HepG2 (cell line): Measurements from ENCODE around the gene COL4A3. TPM values are rescaled to one million over a fixed set of nuclear protein-coding genes. Genes with fewer than 3 reads are reported as not detected.

ENCODE experiments used
- CBFB ChIP-seq: sonication (generic); formaldehyde crosslinking; IDR thresholded peaks from 2 replicates; pipeline ENCODE4 v1.4.0; 2020; ENCODE audit warnings: missing genetic modification reagents
- FOXA3 ChIP-seq: IDR thresholded peaks from 2 replicates; pipeline ENCODE4 v1.6.1; 2016; ENCODE audit warnings: missing genetic modification reagents, missing compliant biosample characterization
- FOXM1 ChIP-seq: sonication (generic); formaldehyde crosslinking; IDR thresholded peaks from 2 replicates; pipeline ENCODE4 v1.5.0; 2020; ENCODE audit warnings: missing genetic modification reagents
- KAT2B ChIP-seq: fragments of 150-350 bp; IDR thresholded peaks from 2 replicates; pipeline ENCODE4 v1.6.1; 2014; ENCODE audit warnings: low read depth, low read length, borderline replicate concordance
- RORA ChIP-seq: sonication (generic); formaldehyde crosslinking; IDR thresholded peaks from 2 replicates; pipeline ENCODE4 v1.5.0; 2020; ENCODE audit warnings: mild to moderate bottlenecking, missing genetic modification reagents, moderate library complexity
- SCMH1 ChIP-seq: sonication (generic); formaldehyde crosslinking; IDR thresholded peaks from 2 replicates; pipeline ENCODE4 v1.9.0; 2021; ENCODE audit warnings: missing genetic modification reagents, mild to moderate bottlenecking, borderline replicate concordance
- YEATS2 ChIP-seq: sonication (generic); formaldehyde crosslinking; IDR thresholded peaks from 2 replicates; pipeline ENCODE4 v1.4.0; 2020; ENCODE audit warnings: missing genetic modification reagents, borderline replicate concordance
- ZC3H13 ChIP-seq: sonication (generic); formaldehyde crosslinking; IDR thresholded peaks from 2 replicates; pipeline ENCODE4 v1.8.1; 2023; ENCODE audit warnings: mild to moderate bottlenecking, missing genetic modification reagents, moderate library complexity
- ZNF33B ChIP-seq: sonication (generic); formaldehyde crosslinking; IDR thresholded peaks from 2 replicates; pipeline ENCODE4 v1.5.1; 2020; ENCODE audit warnings: mild to moderate bottlenecking, missing genetic modification reagents
- ZNF652 ChIP-seq: IDR thresholded peaks from 2 replicates; pipeline ENCODE4 v1.6.1; 2016; ENCODE audit warnings: low read depth, borderline replicate concordance
- ZNF781 ChIP-seq: sonication (generic); formaldehyde crosslinking; IDR thresholded peaks from 2 replicates; pipeline ENCODE4 v1.5.1; 2020; ENCODE audit warnings: borderline replicate concordance, mild to moderate bottlenecking, missing genetic modification reagents; ENCODE audit errors: not compliant biosample characterization
- polyA plus RNA-seq, 8 experiments: library from polyadenylated mRNA; depleted of rRNA in 3 of 8; stranded (reverse) in 7 of 8; unstranded in 1 of 8; fragments of >200 nt; fragmentation: Illumina TruSeq in 4 of 8; extraction: Trizol in 4 of 8; gene quantifications; 2 replicates each; pipeline versions ENCODE4 v1.2.1 to v1.2.3, GENCODE V29; 2011 to 2016; ENCODE audit warnings: low read depth in 4 of 8, missing spikeins in 1 of 8, mixed read lengths in 1 of 8; ENCODE audit not compliant: insufficient read depth in 1 of 8
- total RNA-seq, 5 experiments: library from RNA; depleted of rRNA; stranded (reverse); fragments of >200 nt; fragmentation: Illumina TruSeq; extraction: Trizol; gene quantifications; 2 replicates each; pipeline ENCODE4 v1.2.3, GENCODE V29; 2016; ENCODE audit warnings: low read depth in 1 of 5
- TF ChIP-seq, protein P1 (sequence below): sonication (generic); formaldehyde crosslinking; IDR thresholded peaks from 2 replicates; pipeline ENCODE4 v1.5.1; 2020; ENCODE audit warnings: mild to moderate bottlenecking, missing genetic modification reagents, borderline replicate concordance
- TF ChIP-seq, protein P2 (sequence below): sonication (generic); formaldehyde crosslinking; IDR thresholded peaks from 2 replicates; pipeline ENCODE4 v1.5.1; 2020; ENCODE audit warnings: mild to moderate bottlenecking, moderate library complexity, missing genetic modification reagents
- TF ChIP-seq, protein P3 (sequence below): IDR thresholded peaks from 2 replicates; pipeline ENCODE4 v1.6.1; 2012; ENCODE audit warnings: low read length, improper control_type of control experiment
- TF ChIP-seq, protein P4 (sequence below), 2 experiments: fragments of 450-650 bp in 1 of 2; sonication (generic) in 1 of 2; formaldehyde crosslinking; IDR thresholded peaks; 2 replicates each; pipeline versions ENCODE4 v1.5.0 to v1.8.0; 2020 to 2022; ENCODE audit warnings: mild to moderate bottlenecking in 1 of 2, missing genetic modification reagents in 1 of 2
- TF ChIP-seq, protein P5 (sequence below): IDR thresholded peaks from 2 replicates; pipeline ENCODE4 v1.6.1; 2016; ENCODE audit warnings: mild to moderate bottlenecking, missing biosample characterization, missing genetic modification reagents

Gene COL4A3
- total and polyA plus RNA-seq, 2 of the 13 experiments (the other 11 are each of a cell fraction or from before 2014, with no cell fraction given), result 0.02 TPM; not detected in 1

DNA sequence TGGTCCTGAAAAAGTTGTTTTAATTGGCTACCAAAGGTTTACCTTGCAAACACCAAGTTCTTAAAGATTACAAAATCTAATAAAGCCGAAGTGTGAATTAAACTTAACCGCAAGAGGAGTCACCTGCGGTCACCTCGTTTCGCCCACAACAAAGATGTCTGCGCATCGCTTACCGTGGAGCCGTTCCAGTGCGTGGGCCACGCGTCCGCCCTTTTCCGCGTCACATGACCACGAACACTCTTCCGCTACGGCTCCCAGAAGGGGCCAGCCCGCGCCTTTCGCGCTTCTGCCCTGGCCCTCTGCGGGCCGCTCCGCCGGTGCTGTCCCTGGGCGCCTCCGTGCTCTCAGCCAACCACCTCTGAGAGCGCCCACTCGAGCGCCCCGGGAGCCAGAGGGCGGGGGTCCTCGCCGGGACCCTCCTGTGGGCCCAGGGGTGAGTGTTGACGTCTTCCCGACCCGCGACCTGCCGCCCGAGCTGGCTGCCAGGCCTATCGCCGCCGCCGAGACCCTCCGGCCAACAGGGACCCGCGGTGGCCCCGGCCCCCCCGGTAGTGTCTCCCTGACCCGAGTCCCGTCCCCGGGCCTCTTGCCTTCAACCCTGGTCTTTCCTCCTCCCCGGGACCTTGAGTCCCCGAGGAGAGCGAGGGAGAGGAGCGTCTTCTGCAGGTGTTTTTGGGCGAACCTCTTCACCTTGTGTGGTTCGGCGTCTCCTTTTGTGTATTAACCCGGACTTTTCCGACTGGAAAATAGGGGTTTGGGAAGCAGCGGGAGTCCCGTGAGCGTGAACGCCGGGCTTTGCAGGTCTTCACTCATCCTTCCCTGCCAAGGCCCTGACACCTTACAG lies 160.8 kb downstream of the COL4A3 start, which contains the start of gene MFF (continued):
- TF ChIP-seq, protein P1, sequence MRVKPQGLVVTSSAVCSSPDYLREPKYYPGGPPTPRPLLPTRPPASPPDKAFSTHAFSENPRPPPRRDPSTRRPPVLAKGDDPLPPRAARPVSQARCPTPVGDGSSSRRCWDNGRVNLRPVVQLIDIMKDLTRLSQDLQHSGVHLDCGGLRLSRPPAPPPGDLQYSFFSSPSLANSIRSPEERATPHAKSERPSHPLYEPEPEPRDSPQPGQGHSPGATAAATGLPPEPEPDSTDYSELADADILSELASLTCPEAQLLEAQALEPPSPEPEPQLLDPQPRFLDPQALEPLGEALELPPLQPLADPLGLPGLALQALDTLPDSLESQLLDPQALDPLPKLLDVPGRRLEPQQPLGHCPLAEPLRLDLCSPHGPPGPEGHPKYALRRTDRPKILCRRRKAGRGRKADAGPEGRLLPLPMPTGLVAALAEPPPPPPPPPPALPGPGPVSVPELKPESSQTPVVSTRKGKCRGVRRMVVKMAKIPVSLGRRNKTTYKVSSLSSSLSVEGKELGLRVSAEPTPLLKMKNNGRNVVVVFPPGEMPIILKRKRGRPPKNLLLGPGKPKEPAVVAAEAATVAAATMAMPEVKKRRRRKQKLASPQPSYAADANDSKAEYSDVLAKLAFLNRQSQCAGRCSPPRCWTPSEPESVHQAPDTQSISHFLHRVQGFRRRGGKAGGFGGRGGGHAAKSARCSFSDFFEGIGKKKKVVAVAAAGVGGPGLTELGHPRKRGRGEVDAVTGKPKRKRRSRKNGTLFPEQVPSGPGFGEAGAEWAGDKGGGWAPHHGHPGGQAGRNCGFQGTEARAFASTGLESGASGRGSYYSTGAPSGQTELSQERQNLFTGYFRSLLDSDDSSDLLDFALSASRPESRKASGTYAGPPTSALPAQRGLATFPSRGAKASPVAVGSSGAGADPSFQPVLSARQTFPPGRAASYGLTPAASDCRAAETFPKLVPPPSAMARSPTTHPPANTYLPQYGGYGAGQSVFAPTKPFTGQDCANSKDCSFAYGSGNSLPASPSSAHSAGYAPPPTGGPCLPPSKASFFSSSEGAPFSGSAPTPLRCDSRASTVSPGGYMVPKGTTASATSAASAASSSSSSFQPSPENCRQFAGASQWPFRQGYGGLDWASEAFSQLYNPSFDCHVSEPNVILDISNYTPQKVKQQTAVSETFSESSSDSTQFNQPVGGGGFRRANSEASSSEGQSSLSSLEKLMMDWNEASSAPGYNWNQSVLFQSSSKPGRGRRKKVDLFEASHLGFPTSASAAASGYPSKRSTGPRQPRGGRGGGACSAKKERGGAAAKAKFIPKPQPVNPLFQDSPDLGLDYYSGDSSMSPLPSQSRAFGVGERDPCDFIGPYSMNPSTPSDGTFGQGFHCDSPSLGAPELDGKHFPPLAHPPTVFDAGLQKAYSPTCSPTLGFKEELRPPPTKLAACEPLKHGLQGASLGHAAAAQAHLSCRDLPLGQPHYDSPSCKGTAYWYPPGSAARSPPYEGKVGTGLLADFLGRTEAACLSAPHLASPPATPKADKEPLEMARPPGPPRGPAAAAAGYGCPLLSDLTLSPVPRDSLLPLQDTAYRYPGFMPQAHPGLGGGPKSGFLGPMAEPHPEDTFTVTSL (CRISPR knock-in tag), result peak; percentile 86; the same call in 1 of the 2 replicates
- TF ChIP-seq YEATS2 (CRISPR knock-in tag) (peak; percentile 97), ZC3H13 (peak; percentile 90), RORA (CRISPR knock-in tag) (no peak), KAT2B (no peak), CBFB (peak; percentile 99), ZNF652 (peak; percentile 57; the same call in 1 of the 2 replicates), FOXA3 (CRISPR knock-in tag) (peak; percentile 89), FOXM1 (CRISPR knock-in tag) (peak; percentile 86; the same call in 1 of the 2 replicates), ZNF33B (CRISPR knock-in tag) (peak; percentile 87), SCMH1 (no peak), ZNF781 (CRISPR knock-in tag) (peak; percentile 96)
- TF ChIP-seq, protein P2, sequence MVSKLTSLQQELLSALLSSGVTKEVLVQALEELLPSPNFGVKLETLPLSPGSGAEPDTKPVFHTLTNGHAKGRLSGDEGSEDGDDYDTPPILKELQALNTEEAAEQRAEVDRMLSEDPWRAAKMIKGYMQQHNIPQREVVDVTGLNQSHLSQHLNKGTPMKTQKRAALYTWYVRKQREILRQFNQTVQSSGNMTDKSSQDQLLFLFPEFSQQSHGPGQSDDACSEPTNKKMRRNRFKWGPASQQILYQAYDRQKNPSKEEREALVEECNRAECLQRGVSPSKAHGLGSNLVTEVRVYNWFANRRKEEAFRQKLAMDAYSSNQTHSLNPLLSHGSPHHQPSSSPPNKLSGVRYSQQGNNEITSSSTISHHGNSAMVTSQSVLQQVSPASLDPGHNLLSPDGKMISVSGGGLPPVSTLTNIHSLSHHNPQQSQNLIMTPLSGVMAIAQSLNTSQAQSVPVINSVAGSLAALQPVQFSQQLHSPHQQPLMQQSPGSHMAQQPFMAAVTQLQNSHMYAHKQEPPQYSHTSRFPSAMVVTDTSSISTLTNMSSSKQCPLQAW (CRISPR knock-in tag), result peak; percentile 88
- TF ChIP-seq, protein P3, sequence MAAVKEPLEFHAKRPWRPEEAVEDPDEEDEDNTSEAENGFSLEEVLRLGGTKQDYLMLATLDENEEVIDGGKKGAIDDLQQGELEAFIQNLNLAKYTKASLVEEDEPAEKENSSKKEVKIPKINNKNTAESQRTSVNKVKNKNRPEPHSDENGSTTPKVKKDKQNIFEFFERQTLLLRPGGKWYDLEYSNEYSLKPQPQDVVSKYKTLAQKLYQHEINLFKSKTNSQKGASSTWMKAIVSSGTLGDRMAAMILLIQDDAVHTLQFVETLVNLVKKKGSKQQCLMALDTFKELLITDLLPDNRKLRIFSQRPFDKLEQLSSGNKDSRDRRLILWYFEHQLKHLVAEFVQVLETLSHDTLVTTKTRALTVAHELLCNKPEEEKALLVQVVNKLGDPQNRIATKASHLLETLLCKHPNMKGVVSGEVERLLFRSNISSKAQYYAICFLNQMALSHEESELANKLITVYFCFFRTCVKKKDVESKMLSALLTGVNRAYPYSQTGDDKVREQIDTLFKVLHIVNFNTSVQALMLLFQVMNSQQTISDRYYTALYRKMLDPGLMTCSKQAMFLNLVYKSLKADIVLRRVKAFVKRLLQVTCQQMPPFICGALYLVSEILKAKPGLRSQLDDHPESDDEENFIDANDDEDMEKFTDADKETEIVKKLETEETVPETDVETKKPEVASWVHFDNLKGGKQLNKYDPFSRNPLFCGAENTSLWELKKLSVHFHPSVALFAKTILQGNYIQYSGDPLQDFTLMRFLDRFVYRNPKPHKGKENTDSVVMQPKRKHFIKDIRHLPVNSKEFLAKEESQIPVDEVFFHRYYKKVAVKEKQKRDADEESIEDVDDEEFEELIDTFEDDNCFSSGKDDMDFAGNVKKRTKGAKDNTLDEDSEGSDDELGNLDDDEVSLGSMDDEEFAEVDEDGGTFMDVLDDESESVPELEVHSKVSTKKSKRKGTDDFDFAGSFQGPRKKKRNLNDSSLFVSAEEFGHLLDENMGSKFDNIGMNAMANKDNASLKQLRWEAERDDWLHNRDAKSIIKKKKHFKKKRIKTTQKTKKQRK, result no peak
- TF ChIP-seq, protein P4, sequence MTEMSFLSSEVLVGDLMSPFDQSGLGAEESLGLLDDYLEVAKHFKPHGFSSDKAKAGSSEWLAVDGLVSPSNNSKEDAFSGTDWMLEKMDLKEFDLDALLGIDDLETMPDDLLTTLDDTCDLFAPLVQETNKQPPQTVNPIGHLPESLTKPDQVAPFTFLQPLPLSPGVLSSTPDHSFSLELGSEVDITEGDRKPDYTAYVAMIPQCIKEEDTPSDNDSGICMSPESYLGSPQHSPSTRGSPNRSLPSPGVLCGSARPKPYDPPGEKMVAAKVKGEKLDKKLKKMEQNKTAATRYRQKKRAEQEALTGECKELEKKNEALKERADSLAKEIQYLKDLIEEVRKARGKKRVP (CRISPR knock-in tag; IDR thresholded peaks at IDR 0.05), result peak in 1 of 2 experiments; percentile 68; a peak in 1 of 4 replicates
- TF ChIP-seq, protein P5, sequence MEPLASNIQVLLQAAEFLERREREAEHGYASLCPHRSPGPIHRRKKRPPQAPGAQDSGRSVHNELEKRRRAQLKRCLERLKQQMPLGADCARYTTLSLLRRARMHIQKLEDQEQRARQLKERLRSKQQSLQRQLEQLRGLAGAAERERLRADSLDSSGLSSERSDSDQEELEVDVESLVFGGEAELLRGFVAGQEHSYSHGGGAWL (CRISPR knock-in tag), result peak; percentile 97
